Measurements from ENCODE around the gene VARS1.

DNA sequence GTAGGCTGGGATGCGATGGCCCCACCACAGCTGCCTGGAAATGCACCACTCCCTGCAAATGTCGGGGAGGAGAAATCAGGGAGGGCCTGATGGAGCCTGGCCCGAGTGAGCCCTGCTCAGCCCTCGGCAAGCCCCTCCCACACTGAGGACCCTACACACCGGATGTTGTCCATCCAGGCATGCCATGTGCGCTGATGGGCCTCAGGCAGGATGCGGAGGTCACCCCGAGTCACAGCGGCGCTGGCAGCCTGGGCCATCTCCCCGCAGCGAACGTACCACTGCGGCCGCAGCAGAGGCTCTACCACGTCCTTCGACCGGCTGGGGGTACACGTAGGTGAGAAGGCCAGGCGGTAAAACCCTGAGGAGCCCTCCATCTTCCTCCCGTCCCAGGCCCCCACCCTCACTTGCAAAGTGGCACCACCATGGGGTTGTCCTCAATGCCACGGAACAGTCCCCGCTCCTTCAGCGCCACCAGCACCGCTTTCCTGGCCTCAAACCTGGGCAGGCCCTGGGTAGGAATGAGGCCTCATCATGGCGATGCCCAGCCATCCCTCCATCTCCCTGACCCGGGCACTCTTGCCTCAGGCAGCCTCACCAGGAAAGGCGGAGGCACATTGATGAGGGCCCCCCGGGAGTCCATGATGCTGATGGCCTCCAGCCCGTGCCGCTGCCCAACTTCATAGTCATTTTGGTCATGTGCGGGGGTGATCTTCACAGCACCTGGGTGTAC lies 13.3 kb downstream of the VARS1 start:
- TF ChIP-seq, protein P1, sequence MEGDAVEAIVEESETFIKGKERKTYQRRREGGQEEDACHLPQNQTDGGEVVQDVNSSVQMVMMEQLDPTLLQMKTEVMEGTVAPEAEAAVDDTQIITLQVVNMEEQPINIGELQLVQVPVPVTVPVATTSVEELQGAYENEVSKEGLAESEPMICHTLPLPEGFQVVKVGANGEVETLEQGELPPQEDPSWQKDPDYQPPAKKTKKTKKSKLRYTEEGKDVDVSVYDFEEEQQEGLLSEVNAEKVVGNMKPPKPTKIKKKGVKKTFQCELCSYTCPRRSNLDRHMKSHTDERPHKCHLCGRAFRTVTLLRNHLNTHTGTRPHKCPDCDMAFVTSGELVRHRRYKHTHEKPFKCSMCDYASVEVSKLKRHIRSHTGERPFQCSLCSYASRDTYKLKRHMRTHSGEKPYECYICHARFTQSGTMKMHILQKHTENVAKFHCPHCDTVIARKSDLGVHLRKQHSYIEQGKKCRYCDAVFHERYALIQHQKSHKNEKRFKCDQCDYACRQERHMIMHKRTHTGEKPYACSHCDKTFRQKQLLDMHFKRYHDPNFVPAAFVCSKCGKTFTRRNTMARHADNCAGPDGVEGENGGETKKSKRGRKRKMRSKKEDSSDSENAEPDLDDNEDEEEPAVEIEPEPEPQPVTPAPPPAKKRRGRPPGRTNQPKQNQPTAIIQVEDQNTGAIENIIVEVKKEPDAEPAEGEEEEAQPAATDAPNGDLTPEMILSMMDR (conservative IDR thresholded peaks at IDR 0.05 in 1 of 2, IDR thresholded peaks at IDR 0.05 in 1 of 2; ENCODE audit: low read depth in 1 of 2, low read length in 2 of 2): no peak
- TF ChIP-seq EZH2 (IDR thresholded peaks at IDR 0.05; ENCODE audit: low read length, missing control alignments): no peak
